Body of pancreas (tissue), 4 donors: Measurements from ENCODE around the gene UGDH.

Source experiments
- POLR2A ChIP-seq, 3 donors: fragments of 450-650 bp; IDR thresholded peaks; one replicate each; pipeline ENCODE4 v1.6.1; 2016; ENCODE audit warnings: antibody characterized with exemption in 3 of 3, mild to moderate bottlenecking in 2 of 3
- TF ChIP-seq, protein P1 (sequence below), 7 experiments: fragments of 450-650 bp in 4 of 7; fragments of 200-600 bp in 3 of 7; sonication (generic) in 3 of 7; IDR thresholded peaks; one replicate each; pipeline ENCODE4 v1.5.1; 2016 to 2019; ENCODE audit warnings: antibody characterized with exemption in 7 of 7

GRCh38 chr4:39484582-39485272 lies 42.5 kb downstream of the UGDH start:
- TF ChIP-seq, protein P1, sequence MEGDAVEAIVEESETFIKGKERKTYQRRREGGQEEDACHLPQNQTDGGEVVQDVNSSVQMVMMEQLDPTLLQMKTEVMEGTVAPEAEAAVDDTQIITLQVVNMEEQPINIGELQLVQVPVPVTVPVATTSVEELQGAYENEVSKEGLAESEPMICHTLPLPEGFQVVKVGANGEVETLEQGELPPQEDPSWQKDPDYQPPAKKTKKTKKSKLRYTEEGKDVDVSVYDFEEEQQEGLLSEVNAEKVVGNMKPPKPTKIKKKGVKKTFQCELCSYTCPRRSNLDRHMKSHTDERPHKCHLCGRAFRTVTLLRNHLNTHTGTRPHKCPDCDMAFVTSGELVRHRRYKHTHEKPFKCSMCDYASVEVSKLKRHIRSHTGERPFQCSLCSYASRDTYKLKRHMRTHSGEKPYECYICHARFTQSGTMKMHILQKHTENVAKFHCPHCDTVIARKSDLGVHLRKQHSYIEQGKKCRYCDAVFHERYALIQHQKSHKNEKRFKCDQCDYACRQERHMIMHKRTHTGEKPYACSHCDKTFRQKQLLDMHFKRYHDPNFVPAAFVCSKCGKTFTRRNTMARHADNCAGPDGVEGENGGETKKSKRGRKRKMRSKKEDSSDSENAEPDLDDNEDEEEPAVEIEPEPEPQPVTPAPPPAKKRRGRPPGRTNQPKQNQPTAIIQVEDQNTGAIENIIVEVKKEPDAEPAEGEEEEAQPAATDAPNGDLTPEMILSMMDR (IDR thresholded peaks at IDR 0.05), result no peak
- TF ChIP-seq POLR2A (IDR thresholded peaks at IDR 0.05), result no peak
